GM18909 (cell line): ENCODE results near the gene FDXACB1.

Experiments
- ATAC-seq: cut with Tn5 transposase; IDR thresholded peaks from one replicate; pipeline ENCODE4 v1.9.1; 2021; ENCODE audit warnings: mild to moderate bottlenecking; ENCODE audit not compliant: unreplicated experiment, poor library complexity

FDXACB1 gene, protein sequence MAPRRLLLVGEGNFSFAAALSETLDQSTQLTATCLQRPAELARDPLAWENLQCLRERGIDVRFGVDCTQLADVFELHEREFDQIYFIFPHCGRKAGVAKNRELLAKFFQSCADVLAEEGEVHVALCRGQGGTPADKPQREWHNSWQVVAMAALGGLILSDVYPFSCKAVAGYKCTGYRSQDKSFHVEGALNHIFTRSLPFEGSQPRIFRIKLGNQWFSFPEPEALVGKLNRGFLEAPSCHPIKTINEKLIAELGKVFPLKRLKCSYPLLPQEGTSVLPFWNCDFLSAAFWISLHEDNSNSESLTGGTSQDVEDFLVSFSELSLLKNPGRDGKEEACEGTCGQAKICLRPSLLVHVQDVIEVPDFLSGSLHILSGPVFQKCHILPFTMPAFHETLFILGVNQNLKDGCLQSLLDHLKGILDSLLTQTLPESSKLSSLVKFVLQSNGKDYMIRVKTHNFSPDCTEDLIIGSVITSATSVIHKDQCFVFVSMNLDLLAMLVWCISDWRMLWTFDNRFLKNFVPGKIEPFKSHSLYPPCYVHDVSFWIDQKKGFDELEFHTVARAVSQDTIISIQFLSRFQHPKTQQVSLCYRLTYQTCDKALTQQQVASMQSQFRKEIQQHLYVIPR

DNA sequence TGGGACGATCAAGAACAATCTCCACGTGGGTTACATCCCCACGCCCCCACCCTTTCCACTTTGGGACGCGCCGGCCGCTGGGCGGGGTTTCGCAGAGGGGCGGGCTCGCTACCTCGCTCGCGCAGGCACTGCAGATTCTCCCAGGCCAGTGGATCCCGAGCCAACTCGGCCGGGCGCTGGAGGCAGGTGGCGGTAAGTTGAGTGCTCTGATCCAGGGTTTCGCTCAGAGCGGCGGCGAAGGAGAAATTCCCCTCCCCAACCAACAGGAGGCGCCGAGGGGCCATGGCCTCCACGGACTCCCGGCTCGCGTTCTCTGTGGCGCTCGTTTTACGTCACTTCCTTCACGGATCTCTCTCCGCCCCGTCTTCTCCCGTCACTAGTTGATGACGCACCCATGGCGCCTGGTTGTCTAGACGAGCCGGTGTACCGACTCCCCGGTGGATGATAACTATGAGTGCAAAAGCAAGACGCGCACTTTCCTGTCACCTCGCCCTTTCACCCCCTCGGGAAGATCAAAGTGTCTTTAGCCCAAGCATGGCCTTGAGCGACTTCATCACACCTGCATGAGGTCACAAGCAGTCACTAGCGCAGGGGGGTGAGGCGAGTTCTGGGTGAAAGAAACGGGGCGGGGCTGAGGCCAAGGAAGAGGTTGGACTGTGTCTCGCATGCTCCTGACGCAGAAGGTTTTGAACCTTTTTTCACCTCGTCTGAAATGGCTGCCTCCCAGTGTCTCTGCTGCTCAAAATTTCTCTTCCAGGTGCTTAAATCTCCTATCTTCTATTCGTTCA, at the start of gene FDXACB1, which contains the start of gene CFAP68:
FDXACB1 (minus strand) TSS at position 317 of the 788 bp plus-strand sequence; CDS start at position 284, 33 bp downstream.
CFAP68 (plus strand) TSS at position 693 of the 788 bp plus-strand sequence; CDS start at position 713, 20 bp downstream.
- ATAC-seq: peak; percentile 94

- peak; percentile 93 for ATAC-seq
Observed at GRCh38 chr11:111926505-111927391, 47.8 kb upstream of the FDXACB1 start.

DNA sequence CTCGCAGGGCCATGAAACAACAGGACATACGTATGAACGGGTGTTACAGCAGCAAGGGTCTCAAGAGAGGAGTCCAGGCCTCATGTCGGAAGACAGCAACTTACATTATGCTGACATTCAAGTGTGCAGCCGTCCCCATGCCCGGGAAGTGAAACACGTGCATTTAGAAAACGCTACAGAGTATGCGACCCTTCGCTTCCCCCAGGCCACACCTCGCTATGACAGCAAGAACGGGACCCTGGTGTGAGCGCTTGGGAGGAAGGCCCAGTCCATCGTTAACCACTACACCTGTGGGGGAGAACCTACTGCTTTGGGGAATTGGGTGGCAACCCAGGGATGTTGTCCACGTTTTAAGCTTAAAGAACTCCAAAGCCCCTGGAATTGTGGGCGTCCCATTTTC, 47.0 kb upstream of the FDXACB1 start:
- no peak for ATAC-seq

DNA sequence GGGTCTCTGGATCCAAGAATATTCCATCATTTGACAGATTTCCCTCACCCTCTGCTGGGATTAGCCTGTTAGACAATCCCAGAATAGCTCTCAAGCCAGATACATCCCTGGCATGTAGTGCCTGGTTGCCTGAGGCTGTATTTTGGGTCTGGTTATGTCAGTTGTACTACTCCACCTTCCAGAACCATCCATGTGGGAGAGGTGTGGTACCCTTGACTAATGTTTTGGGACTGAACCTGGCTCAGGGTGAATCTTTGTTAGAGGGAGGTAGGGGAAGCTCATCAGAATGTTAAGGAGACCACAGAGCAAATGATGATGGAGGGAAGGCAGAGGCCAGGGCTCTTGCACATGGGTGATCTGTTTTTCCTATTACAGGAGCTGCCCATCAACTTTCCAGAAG, 45.0 kb upstream of the FDXACB1 start:
- ATAC-seq: no peak

DNA sequence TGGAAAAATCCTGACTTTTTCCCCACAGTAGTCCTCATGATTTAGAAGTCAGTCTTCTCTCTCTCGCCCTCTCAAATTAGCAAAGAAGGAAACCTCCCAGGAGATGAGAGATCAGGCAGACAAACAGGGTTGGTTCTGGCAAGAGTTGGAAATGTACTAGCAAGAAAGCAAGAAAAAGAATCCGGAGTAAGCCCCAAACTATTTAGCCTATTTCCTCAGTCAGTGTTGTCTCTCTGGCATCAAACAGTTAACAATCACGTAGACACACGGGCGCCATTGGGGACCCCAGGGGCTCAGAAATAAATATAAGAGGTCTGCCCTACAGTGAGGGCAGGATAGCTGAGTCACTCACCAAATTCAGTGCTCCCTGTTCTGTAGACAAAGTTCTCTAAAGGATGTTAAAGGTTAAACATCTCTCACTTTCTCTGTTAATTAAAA, 44.4 kb upstream of the FDXACB1 start:
- no peak for ATAC-seq

GRCh38 chr11:111922803-111923202, 43.8 kb upstream of the FDXACB1 start:
- no peak for ATAC-seq

DNA sequence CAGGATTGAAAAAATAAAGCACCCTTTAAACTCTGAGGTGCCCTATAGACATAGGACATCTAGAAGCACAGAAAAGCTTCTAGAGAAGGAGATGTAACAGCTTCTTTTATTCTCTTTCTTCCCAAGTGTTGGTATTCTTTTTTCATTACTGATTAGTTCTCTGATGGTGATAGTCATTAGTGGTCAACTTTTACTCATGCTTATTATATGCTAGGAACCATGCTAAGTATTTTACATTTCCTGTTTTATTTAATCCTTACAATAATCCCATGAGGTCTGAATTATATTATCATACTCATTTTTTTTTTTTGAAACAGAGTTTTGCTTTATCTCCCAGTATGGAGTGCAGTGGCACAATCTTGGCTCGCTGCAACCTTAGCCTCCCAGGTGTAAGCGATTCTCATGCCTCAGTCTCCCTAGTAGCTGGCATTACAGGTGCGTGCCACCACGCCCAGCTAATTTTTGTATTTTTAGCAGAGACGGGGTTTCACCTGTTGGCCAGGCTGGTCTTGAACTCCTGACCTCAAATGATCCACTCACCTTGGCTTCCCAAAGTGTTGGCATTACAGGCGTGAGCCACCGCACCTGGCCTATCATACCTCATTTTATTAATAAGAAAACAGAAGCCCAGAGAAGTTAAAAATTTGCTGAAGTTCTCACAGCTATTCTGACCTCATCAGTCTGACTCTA, 42.7 kb upstream of the FDXACB1 start:
- no peak for ATAC-seq

- ATAC-seq: no peak
Observed at GRCh38 chr11:111920908-111921307, 41.9 kb upstream of the FDXACB1 start.

DNA sequence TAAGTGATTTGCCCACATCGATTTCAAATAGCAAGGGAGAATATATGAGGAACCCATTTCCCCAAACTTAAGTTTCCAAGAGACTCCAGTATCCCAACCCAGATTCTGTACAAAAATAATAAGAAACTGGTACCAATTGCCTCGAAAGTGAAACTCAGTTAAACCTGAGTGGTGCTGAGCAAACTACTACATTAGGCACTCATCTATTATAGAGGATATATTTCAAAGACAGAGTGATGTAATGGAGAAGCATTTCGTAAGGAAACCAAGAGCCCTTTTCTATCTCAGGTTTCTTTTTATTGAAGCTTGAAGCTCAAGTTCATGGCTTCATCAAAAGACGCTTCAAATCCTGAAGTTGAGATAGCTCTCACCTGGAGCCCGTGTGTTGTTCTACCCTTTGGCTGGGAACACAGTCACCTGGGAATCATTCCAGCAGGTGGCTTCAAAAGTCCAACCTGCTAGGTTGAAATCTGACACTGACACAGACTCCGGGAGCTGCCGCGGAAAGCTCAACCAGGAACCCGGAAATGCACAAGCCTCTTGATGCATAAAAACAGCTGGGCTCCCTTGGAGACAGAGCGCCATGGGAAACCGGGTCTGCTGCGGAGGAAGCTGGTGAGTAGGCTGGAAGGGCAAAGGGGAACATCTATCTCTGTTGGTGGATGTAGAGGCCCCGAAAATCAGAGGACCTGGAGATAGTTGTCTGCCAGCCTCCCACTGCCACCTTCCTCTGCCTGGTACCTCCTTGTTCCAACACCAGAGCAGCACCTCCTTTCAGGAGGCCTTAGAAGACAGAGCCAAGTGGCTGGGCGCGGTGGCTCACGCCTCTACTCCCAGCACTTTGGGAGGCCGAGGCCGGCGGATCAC, 39.7 kb upstream of the FDXACB1 start, which contains the start of gene C11orf52:
C11orf52 (plus strand) TSS at position 524 of the 867 bp plus-strand sequence; CDS start at position 584, 60 bp downstream.
- no peak for ATAC-seq

GRCh38 chr11:111917788-111918187, 38.8 kb upstream of the FDXACB1 start:
- ATAC-seq: no peak

GRCh38 chr11:111917312-111917711, 38.3 kb upstream of the FDXACB1 start:
- no peak for ATAC-seq

DNA sequence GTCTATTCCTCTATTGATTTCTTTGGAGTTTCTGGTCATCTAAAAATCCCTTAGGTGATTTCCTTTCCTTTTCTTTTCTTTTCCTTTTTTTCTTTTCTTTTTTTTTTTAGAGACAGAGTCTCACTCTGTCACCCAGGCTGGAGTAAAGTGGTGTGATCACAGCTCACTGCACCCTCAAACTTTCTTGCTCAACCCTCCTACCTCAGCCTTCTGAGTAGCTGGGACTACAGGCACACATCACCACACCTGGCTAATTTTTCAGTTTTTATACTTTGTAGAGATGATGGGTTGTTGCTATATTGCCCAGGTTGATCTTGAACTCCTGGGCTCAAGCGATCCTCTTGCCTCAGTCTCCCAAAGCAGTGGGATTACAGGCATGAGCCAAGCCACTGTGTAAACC, 37.8 kb upstream of the FDXACB1 start:
- no peak for ATAC-seq

DNA sequence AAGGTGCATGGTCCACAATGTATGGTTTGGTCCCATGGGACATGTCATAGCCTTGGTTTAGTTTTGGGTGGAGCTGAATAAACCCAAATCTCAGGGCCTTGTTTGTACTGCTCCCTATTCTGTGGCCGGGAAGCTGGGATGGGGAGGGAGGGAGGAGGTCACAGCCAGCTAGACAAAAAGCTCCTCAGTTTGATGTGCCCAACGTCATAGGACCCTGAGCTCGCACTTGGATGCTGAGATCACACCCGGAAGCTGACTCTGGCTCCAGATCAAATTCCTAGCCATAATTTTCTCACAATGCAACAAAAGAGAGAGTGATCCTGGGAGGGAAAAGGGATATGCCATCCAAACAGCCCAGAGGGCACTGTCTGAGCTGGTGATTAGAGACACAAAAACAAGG, 35.0 kb upstream of the FDXACB1 start:
- no peak for ATAC-seq

- no peak for ATAC-seq
Observed at GRCh38 chr11:111913031-111913861, 34.3 kb upstream of the FDXACB1 start.

DNA sequence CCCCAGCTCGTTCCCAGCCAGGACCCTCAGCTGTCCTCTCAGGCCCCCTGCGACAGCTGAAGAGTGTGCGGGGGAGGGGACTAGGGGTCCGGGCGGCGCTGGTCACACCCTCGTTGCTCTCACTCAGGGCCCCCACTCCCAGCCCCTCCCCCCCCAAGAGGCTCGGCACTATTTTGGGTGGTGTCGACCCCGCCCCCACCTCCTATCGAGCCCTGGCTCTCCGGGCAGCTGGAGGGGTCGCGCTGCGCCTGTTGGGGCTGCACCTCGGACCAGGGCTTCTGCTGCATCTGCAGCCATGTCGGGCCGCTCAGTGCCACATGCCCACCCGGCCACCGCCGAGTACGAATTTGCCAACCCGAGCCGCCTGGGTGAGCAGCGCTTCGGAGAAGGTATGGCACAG, 33.6 kb upstream of the FDXACB1 start, which contains the start of gene HSPB2:
HSPB2 (plus strand) TSS at position 200 of the 400 bp plus-strand sequence; CDS start at position 296, 96 bp downstream.
- no peak for ATAC-seq

DNA sequence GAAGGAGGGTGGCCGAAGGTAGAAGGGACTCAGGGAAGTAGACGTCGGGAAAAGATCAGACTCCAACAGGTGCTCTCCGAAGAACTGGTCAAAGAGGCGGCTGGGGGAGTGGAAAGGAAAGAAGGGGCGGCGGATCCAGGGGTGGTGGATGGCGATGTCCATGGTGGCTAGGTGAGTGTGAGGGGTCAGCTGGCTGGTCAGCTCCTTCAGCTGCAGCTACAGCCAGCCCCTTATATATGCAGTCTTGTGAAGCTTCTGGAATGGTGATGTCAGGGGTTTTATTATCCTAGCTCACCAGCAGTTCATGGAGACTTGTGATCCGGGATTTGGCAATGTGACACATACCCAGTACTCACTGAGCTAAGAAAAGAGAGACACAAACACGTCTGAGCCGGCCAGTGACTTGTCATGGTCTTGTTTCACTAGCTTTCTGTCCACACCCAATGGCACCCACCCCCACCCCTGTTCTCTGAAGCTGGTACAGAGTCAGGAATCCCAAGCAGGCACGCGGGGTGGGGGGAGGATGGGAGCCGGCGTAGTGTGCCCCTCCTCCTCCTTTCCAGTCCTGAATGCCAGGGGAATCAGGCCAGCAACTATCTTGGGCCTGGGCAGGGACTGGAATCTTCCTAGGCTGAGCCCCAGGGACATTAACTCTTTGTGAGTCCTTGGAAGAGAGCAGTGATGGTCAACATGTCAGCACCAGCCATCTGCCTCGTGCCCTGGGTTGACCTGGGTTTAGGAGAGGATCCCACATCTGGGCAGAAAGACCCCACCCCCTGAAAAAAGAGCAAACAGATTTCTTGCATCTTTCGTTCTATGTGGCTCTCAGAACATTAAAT, 32.8 kb upstream of the FDXACB1 start, which contains the start of gene CRYAB:
CRYAB (minus strand) TSS at position 208 of the 839 bp plus-strand sequence; CDS start at position 162, 46 bp downstream.
- no peak for ATAC-seq
